ENCODE data around the gene MOB3B.
"Not testable (repeated sequence)": the region's sequence is repeated elsewhere in the genome, so short reads cannot be mapped to it uniquely, and the experiment has no call there.

Gene MOB3B

GRCh38 chr9:27472195-27472594 lies 57.4 kb downstream of the MOB3B start:
- no peak for DNase-seq

GRCh38 chr9:27471789-27472188 lies 57.8 kb downstream of the MOB3B start:
- DNase-seq: no peak

GRCh38 chr9:27471366-27471765 lies 58.2 kb downstream of the MOB3B start:
- no peak for DNase-seq

- DNase-seq: no peak
These were observed 59.2 kb downstream of the MOB3B start for GRCh38 chr9:27470291-27470856.

GRCh38 chr9:27469550-27469949 lies 60.1 kb downstream of the MOB3B start:
- DNase-seq: no peak

GRCh38 chr9:27468462-27469110 lies 61.0 kb downstream of the MOB3B start:
- DNase-seq: no peak

GRCh38 chr9:27468000-27468399 lies 61.6 kb downstream of the MOB3B start:
- DNase-seq: no peak

GRCh38 chr9:27467486-27467885 lies 62.1 kb downstream of the MOB3B start:
- no peak for DNase-seq

GRCh38 chr9:27466516-27466915 lies 63.1 kb downstream of the MOB3B start:
- DNase-seq: not testable (repeated sequence)

GRCh38 chr9:27464950-27465349 lies 64.7 kb downstream of the MOB3B start:
- not testable (repeated sequence) for DNase-seq

GRCh38 chr9:27462846-27463245 lies 66.8 kb downstream of the MOB3B start:
- DNase-seq: no peak

GRCh38 chr9:27462434-27462833 lies 67.2 kb downstream of the MOB3B start:
- DNase-seq: no peak

GRCh38 chr9:27460226-27461023 lies 69.2 kb downstream of the MOB3B start:
- DNase-seq: no peak

GRCh38 chr9:27457445-27457844 lies 72.2 kb downstream of the MOB3B start:
- DNase-seq: no peak

GRCh38 chr9:27453860-27454553 lies 75.6 kb downstream of the MOB3B start:
- no peak for DNase-seq

- no peak for DNase-seq
These were observed 78.3 kb downstream of the MOB3B start for GRCh38 chr9:27451207-27451797.

GRCh38 chr9:27450752-27451151 lies 78.9 kb downstream of the MOB3B start:
- DNase-seq: no peak

- not testable (repeated sequence) for DNase-seq
These were observed 81.3 kb downstream of the MOB3B start for GRCh38 chr9:27448356-27448755.

GRCh38 chr9:27447031-27447683 lies 82.5 kb downstream of the MOB3B start:
- no peak for DNase-seq

GRCh38 chr9:27445688-27446087 lies 83.9 kb downstream of the MOB3B start:
- no peak for DNase-seq

- no peak for DNase-seq
These were observed 84.5 kb downstream of the MOB3B start for GRCh38 chr9:27445057-27445595.

GRCh38 chr9:27442464-27442863 lies 87.2 kb downstream of the MOB3B start:
- DNase-seq: no peak
